Liver (tissue), 5 donors: ENCODE measurements around the gene KANK4. TPM values are rescaled to one million over a fixed set of nuclear protein-coding genes. Genes with fewer than 3 reads are reported as not detected.

Experiments used
- polyA plus RNA-seq, 2 donors: library from polyadenylated mRNA; stranded (reverse) in 1 of 2; unstranded in 1 of 2; fragments of 200-250 nt in 1 of 2; fragments of >200 nt in 1 of 2; fragmentation: Nextera tagmentation in 1 of 2; extraction: Ambion mirVana in 1 of 2; gene quantifications; one replicate each; pipeline versions ENCODE4 v1.2.1 to v1.2.3, GENCODE V29; 2013 to 2015
- small RNA-seq: library from RNA; depleted of rRNA; stranded (forward); fragments of <200 nt; gene quantifications from one replicate; pipeline ENCODE3, GENCODE V24; 2014
- total RNA-seq, 2 donors: library from RNA; depleted of rRNA; stranded (reverse); fragments of >200 nt; gene quantifications; one replicate each; pipeline ENCODE4 v1.2.3, GENCODE V29; 2014
- donor health status: healthy.
- donor health status: healthy.
- donor health status: healthy.

Gene KANK4
- total and polyA plus RNA-seq, 4 donors: 0.58 to 4.6 (median 1.1) TPM

Small RNA genes within 50 kb of the gene (small RNA-seq; reads per million reads assigned to genes)
- gene RNU6-371P: not detected

Other genes starting within 250 kb of the KANK4 start
- under 1 TPM; under 0.01 to 0.14 TPM for gene L1TD1, start 124.6 kb downstream of the KANK4 start, total RNA-seq
- gene L1TD1, start 124.6 kb downstream of the KANK4 start, polyA plus RNA-seq: under 1 TPM in 1 of 2 donors, not detected in 1; 0.01 TPM
- gene USP1, start 117.6 kb upstream of the KANK4 start, total RNA-seq: 10 to 100 TPM in 1 of 2 donors, 1 to 10 TPM in 1; 8.1 to 33.8 TPM
- gene USP1, start 117.6 kb upstream of the KANK4 start, polyA plus RNA-seq: 1 to 10 TPM; 5.1 to 7.4 TPM